Measurements from ENCODE around the gene PGAP6. TPM values are rescaled to one million over a fixed set of nuclear protein-coding genes. Genes with fewer than 3 reads are reported as not detected.

Gene PGAP6
- total and polyA plus RNA-seq, 2 of the 13 experiments (the other 11 are each of a cell fraction or from before 2014, with no cell fraction given), result 52.7 to 136 TPM

GRCh38 chr16:405548-406506 is 24.0 kb upstream of the PGAP6 start (continued):
- no peak for TF ChIP-seq SIX1 (CRISPR knock-in tag; IDR thresholded peaks at IDR 0.05; ENCODE audit: borderline replicate concordance)
- no peak for TF ChIP-seq MED13 (CRISPR knock-in tag; IDR thresholded peaks at IDR 0.05)
- TF ChIP-seq ZNF275 (CRISPR knock-in tag; IDR thresholded peaks at IDR 0.05; ENCODE audit: borderline replicate concordance), result no peak
- TF ChIP-seq BATF2 (CRISPR knock-in tag; IDR thresholded peaks at IDR 0.05), result no peak
- TF ChIP-seq ATF6 (CRISPR knock-in tag; conservative IDR thresholded peaks at IDR 0.05), result no peak
- peak; percentile 76 for TF ChIP-seq NR2C2 (CRISPR knock-in tag; IDR thresholded peaks at IDR 0.05; ENCODE audit: borderline replicate concordance)
- no peak for TF ChIP-seq ZNF557 (CRISPR knock-in tag; IDR thresholded peaks at IDR 0.05)
- 0 out of 2 replicates have a peak, but pooled peaks have one; percentile 29 for TF ChIP-seq NCOR1 (IDR thresholded peaks at IDR 0.05; ENCODE audit: borderline replicate concordance, low read length)
- no peak for TF ChIP-seq ZNF572 (CRISPR knock-in tag; IDR thresholded peaks at IDR 0.05)
- TF ChIP-seq ZFP62 (CRISPR knock-in tag; IDR thresholded peaks at IDR 0.05), result no peak
- no peak for TF ChIP-seq GPBP1L1 (CRISPR knock-in tag; IDR thresholded peaks at IDR 0.05)
- TF ChIP-seq ZBTB21 (CRISPR knock-in tag; IDR thresholded peaks at IDR 0.05), result no peak; the same call in 1 of the 2 replicates
- TF ChIP-seq HDAC6 (IDR thresholded peaks at IDR 0.05; ENCODE audit: low read depth, low read length), result no peak
- no peak for TF ChIP-seq FOXP1 (IDR thresholded peaks at IDR 0.05)
- TF ChIP-seq FOXP1 (CRISPR knock-in tag; IDR thresholded peaks at IDR 0.05), result peak; percentile 52; the same call in 1 of the 2 replicates
- no peak for TF ChIP-seq SSRP1 (CRISPR knock-in tag; IDR thresholded peaks at IDR 0.05)
- no peak for TF ChIP-seq SMAD9 (CRISPR knock-in tag; IDR thresholded peaks at IDR 0.05)
- TF ChIP-seq IKZF4 (CRISPR knock-in tag; IDR thresholded peaks at IDR 0.05; ENCODE audit: borderline replicate concordance, low read depth, not compliant biosample characterization), result peak; percentile 12
- peak; percentile 97 for TF ChIP-seq RARA (CRISPR knock-in tag; IDR thresholded peaks at IDR 0.05)
- peak; percentile 65 for TF ChIP-seq MYPOP (CRISPR knock-in tag; IDR thresholded peaks at IDR 0.05)
- no peak for TF ChIP-seq ZNF616 (CRISPR knock-in tag; IDR thresholded peaks at IDR 0.05; ENCODE audit: low read depth)
- TF ChIP-seq ZNF446 (CRISPR knock-in tag; IDR thresholded peaks at IDR 0.05), result no peak
- TF ChIP-seq ZNF577 (CRISPR knock-in tag; IDR thresholded peaks at IDR 0.05; ENCODE audit: borderline replicate concordance, low read depth), result no peak
- TF ChIP-seq ZNF430 (CRISPR knock-in tag; IDR thresholded peaks at IDR 0.05), result 0 out of 2 replicates have a peak, but pooled peaks have one; percentile 59
